Muscle layer of duodenum (tissue), 2 donors: ENCODE measurements around the gene PPP1R15A.
"Not testable (repeated sequence)": the region's sequence is repeated elsewhere in the genome, so short reads cannot be mapped to it uniquely, and the experiment has no call there.

ENCODE experiments used
- H3K27ac ChIP-seq: one replicate; pipeline ENCODE4 v1.7.0; 2013; ENCODE audit warnings: mild to moderate bottlenecking, low read length
- H3K27me3 ChIP-seq: one replicate; pipeline ENCODE4 v1.7.0; 2013; ENCODE audit warnings: low read depth, mild to moderate bottlenecking, control low read depth, low read length
- H3K36me3 ChIP-seq, 2 donors: one replicate each; pipeline ENCODE4 v1.7.0; 2013; ENCODE audit warnings: low read length in 2 of 2, control low read depth in 1 of 2, mild to moderate bottlenecking in 1 of 2; ENCODE audit not compliant: insufficient read depth in 2 of 2, control insufficient read depth in 1 of 2
- H3K4me1 ChIP-seq, 2 donors: one replicate each; pipeline ENCODE4 v1.7.0; 2013; ENCODE audit warnings: low read length in 2 of 2, mild to moderate bottlenecking in 2 of 2, control low read depth in 1 of 2, moderate library complexity in 1 of 2; ENCODE audit not compliant: insufficient read depth in 2 of 2, control insufficient read depth in 1 of 2
- H3K4me3 ChIP-seq, 2 donors: one replicate each; pipeline ENCODE4 v1.7.0; 2013; ENCODE audit warnings: low read length in 2 of 2, low read depth in 1 of 2, mild to moderate bottlenecking in 1 of 2
- H3K9me3 ChIP-seq, 2 donors: one replicate each; pipeline ENCODE4 v1.7.0; 2013; ENCODE audit warnings: low read length in 2 of 2, control low read depth in 1 of 2, mild to moderate bottlenecking in 1 of 2; ENCODE audit not compliant: control insufficient read depth in 1 of 2
- donor health status: healthy.

Gene PPP1R15A

GRCh38 chr19:48859711-48860572 is 12.3 kb upstream of the PPP1R15A start:
- H3K27ac ChIP-seq, result no peak overlapping the region
- H3K4me1 ChIP-seq, result no peaks in the 10 kb centered on the region
- H3K4me3 ChIP-seq, result no peak overlapping the region
- no peaks in the 10 kb centered on the region for H3K27me3 ChIP-seq
- H3K36me3 ChIP-seq, result peaks cover 0 to 20% of the 10 kb centered on the region in 2 donors
- H3K9me3 ChIP-seq, result no peaks in the 10 kb centered on the region

DNA sequence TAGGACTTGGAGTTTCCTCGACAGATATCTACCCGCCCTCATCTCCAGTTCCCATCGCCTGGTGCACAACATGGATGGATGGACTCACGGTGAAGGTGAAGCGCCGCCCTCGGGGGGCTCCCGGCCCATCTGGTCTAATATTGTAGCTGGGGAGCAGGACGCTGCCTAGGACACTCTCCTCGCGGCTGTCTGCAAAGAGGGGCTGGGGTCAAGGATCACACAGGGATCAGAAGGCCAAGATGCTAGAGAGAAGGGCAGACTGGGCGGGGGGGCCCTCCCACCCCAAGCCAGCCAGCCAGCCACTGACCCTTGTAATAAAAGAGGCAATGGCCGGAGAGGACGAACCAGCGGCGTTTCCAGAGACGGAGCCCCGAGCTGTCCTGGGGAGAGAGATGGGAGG is 10.9 kb upstream of the PPP1R15A start:
- no peaks in the 10 kb centered on the region for H3K9me3 ChIP-seq
- peaks cover 0 to 3% of the 10 kb centered on the region in 2 donors for H3K4me1 ChIP-seq
- no peak overlapping the region for H3K4me3 ChIP-seq
- H3K27me3 ChIP-seq, result no peaks in the 10 kb centered on the region
- H3K27ac ChIP-seq, result no peak overlapping the region
- H3K36me3 ChIP-seq, result peaks cover 0 to 20% of the 10 kb centered on the region in 2 donors

DNA sequence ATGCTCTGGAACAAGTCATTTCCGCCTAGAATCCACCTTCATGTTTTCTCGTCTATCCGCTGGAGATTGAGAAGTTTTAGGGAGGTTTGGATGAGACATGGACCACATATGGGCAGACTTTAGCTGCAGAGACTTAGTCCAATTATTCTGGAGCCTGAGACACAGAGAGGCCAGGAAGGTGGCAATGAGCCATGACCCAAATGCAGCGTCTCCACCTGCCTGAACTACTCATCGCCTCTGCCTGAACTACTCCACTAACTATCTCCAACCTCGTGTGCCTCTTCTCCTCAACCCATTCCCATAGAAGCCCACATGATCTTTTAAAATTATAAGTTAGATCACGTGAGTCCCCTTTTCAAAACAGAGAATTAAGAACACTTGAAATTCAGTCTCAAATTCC is 9.4 kb upstream of the PPP1R15A start:
- no peak overlapping the region for H3K27ac ChIP-seq
- peaks cover 0 to 20% of the 10 kb centered on the region in 2 donors for H3K36me3 ChIP-seq
- H3K4me3 ChIP-seq, result no peak overlapping the region
- H3K9me3 ChIP-seq, result no peaks in the 10 kb centered on the region
- no peaks in the 10 kb centered on the region for H3K27me3 ChIP-seq
- peaks cover 0 to 15% of the 10 kb centered on the region in 2 donors for H3K4me1 ChIP-seq

GRCh38 chr19:48866692-48867091 is 5.5 kb upstream of the PPP1R15A start:
- Histone ChIP-seq H3K27ac (no peak overlapping the region), H3K4me1 (peaks cover 0 to 15% of the 10 kb centered on the region in 2 donors), H3K4me3 (peak overlapping the region; percentile 55 to 59), H3K27me3 (no peaks in the 10 kb centered on the region), H3K36me3 (peaks cover 0 to under 1% of the 10 kb centered on the region in 2 donors), H3K9me3 (no peaks in the 10 kb centered on the region)

GRCh38 chr19:48867123-48867745 is 5.0 kb upstream of the PPP1R15A start:
- no peaks in the 10 kb centered on the region for H3K27me3 ChIP-seq

DNA sequence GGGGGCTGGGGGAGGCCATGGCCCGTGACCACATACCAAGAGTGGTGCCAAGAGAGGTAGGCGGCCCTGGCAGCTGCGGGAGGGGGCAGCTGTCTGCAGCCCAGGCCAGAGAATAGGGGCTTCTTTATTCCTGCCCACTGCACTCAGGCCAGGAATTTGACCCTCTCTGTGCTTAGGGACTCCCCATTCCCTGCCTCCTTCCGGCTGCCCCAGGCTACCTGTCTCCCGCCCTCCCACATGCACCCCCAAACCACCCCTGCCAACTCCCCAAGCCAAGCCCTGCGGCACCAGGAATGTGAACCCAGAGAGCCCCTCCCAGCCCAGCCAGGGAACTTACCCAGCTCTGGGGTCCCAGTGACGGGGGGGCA is 4.5 kb upstream of the PPP1R15A start:
- H3K4me3 ChIP-seq, result peak overlapping the region; percentile 55 to 59
- H3K9me3 ChIP-seq, result no peaks in the 10 kb centered on the region
- H3K27me3 ChIP-seq, result no peaks in the 10 kb centered on the region
- peak overlapping the region; percentile 86 for H3K27ac ChIP-seq
- peaks cover 0 to 5% of the 10 kb centered on the region in 2 donors for H3K36me3 ChIP-seq
- peaks cover 0 to 15% of the 10 kb centered on the region in 2 donors for H3K4me1 ChIP-seq

More at GRCh38 chr19:48867123-48867745, 5.0 kb upstream of the PPP1R15A start:
- H3K4me3 ChIP-seq, result peak overlapping the region; percentile 55 to 59
- no peaks in the 10 kb centered on the region for H3K9me3 ChIP-seq
- no peak overlapping the region for H3K27ac ChIP-seq
- peaks cover 0 to 15% of the 10 kb centered on the region in 2 donors for H3K4me1 ChIP-seq
- H3K36me3 ChIP-seq, result peaks cover 0 to under 1% of the 10 kb centered on the region in 2 donors

DNA sequence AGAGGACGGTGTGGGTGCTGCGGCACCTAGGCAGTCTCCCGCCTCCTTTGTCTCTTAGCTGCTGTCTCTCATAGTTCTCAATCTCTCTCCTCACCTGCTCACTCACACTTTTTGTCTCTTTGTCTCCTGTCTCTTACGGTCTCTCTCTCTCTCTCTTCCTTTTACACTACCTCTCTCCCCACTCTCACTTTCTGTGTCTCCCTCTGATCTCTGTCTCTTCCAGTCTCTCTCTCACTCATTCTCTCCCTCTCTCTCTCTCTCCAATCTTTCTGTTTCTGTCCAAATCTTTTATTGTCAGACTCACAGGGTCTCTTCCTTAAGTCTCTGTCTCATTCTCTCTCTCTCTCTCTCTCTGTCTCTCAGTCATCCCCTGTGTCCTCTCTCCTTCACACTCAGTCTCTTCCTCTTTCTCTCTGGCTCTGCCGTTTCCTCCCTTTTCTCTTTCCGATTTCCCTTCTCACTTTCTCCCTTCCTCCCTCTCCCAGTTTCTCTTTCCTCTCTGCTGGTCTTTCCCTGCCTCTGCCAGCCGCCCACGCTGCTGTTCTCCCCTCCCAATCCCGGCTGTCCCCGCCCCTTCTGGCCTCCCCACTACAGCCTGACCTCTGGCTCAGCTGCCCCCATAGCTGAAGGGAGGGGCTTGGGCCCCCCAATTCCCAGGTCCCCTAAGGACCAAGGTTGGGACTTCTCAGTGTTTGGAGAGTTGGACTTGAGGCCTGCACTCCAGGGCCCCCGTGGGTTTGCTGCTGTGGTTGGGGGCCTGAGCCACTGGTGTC is 3.9 kb upstream of the PPP1R15A start, which contains the start of gene PLEKHA4:
Gene PLEKHA4 (minus strand): TSS at position 504 of the 773 bp plus-strand sequence. CDS start 997 bp downstream, outside the sequence.
- Histone ChIP-seq H3K9me3 (no peaks in the 10 kb centered on the region), H3K36me3 (peaks cover 2 to 11% of the 10 kb centered on the region in 2 donors), H3K4me1 (peaks cover 0 to 15% of the 10 kb centered on the region in 2 donors), H3K4me3 (peak within 1 kb of the TSS; percentile 55 to 59), H3K27me3 (no peaks in the 10 kb centered on the region), H3K27ac (peak within 1 kb of the TSS; percentile 86)

DNA sequence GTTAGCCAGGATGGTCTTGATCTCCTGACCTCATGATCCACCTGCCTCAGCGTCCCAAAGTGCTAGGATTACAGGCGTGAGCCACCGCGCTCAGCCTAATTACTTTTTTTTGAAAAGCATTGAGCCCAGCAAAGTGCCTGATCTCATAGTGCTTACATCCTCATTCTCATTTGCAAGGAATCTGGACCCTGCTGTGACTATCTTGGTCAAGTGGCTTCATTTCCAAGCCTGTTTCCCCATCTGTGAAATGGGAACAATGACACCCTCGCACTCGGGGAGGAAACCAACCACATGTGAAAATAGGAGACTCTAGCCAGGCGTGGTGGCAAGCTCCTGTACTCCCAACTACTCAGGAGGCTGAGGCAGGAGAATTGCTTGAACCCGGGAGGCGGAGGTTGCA is 2.2 kb upstream of the PPP1R15A start:
- peaks cover 15 to 29% of the 10 kb centered on the region in 2 donors for H3K36me3 ChIP-seq
- no peak overlapping the region for H3K27ac ChIP-seq
- H3K4me3 ChIP-seq, result no peak overlapping the region
- no peaks in the 10 kb centered on the region for H3K9me3 ChIP-seq
- no peaks in the 10 kb centered on the region for H3K27me3 ChIP-seq
- peaks cover 0 to 29% of the 10 kb centered on the region in 2 donors for H3K4me1 ChIP-seq

DNA sequence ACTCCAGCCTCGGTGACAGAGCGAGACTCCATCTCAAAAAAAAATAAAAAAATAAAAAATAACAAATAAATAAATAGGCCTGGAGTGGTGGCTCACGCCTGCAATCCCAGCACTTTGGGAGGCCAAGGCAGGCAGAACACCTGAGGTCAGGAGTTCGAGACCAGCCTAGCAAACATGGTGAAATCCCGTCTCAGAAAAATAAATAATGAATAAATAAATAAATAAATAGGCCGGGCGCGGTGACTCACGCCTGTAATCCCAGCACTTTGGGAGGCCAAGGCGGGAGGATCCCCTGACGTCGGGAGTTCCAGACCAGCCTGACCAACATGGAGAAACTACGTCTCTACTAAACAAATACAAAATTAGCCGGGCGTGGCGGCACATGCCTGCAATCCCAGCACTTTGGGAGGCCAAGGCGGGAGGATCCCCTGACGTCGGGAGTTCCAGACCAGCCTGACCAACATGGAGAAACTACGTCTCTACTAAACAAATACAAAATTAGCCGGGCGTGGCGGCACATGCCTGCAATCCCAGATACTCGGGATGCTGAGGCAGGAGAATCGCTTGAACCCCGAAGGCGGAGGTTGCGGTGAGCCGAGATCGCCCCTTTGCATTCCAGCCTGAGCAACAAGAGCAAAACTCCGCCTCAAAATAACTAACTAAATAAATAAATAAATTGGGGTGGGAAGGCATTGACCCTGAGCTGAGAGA is 595 bp upstream of the PPP1R15A start:
- Histone ChIP-seq H3K36me3 (peaks cover 22 to 43% of the 10 kb centered on the region in 2 donors), H3K4me1 (peaks cover 0 to 37% of the 10 kb centered on the region in 2 donors), H3K4me3 (peak overlapping the region in 1 of 2 donors; percentile 97)
- H3K27me3 ChIP-seq, H3K27ac ChIP-seq, H3K9me3 ChIP-seq: not testable (repeated sequence)

- H3K4me1 ChIP-seq, result peaks cover 0 to 28% of the 10 kb centered on the region in 2 donors
- peak overlapping the region; percentile 100 for H3K27ac ChIP-seq
- H3K27me3 ChIP-seq, result no peaks in the 10 kb centered on the region
- no peaks in the 10 kb centered on the region for H3K9me3 ChIP-seq
- H3K4me3 ChIP-seq, result peak overlapping the region; percentile 97 to 99
- peaks cover 22 to 48% of the 10 kb centered on the region in 2 donors for H3K36me3 ChIP-seq
Measured at GRCh38 chr19:48872884-48873475, 759 bp downstream of the PPP1R15A start.
